ENCODE data around the gene LRFN2.

GRCh38 chr6:40399888-40400457 lies 187.2 kb downstream of the LRFN2 start:
- no peak for TF ChIP-seq EZH2 (IDR thresholded peaks at IDR 0.05; ENCODE audit: low read length)
- TF ChIP-seq CTCF (optimal IDR thresholded peaks at IDR 0.05 in 1 of 3, IDR thresholded peaks at IDR 0.05 in 1 of 3, conservative IDR thresholded peaks at IDR 0.05 in 1 of 3; ENCODE audit: extremely low read depth in 1 of 3, insufficient read depth in 2 of 3, low read length in 3 of 3) = no peak
